Activated naive CD4-positive, alpha-beta T cell treated with anti-CD3 and anti-CD28 coated beads, Interleukin-2, amount 10 ng/mL, durations not matched to agents 7 days and 5 days (primary cell): ENCODE data around the gene ATAD1.
"Not testable (repeated sequence)": the region's sequence is repeated elsewhere in the genome, so short reads cannot be mapped to it uniquely, and the experiment has no call there.

Experiments used
- CTCF ChIA-PET: fragments of 350-600 bp; sonication (Branson Sonifier 250); formaldehyde crosslinking; loops from one replicate; lab custom pipeline; 2021; ENCODE audit warnings: antibody characterized with exemption; lab: Charles Lee
- DNase-seq: peaks from one replicate; pipeline ENCODE4 v3.0.0-alpha.2; 2020
- H3K27ac Mint-ChIP-seq: one replicate; pipeline ENCODE4 v1.8.0; 2021; ENCODE audit warnings: mild to moderate bottlenecking, moderate library complexity, mixed read lengths
- H3K27me3 Mint-ChIP-seq: one replicate; pipeline ENCODE4 v1.8.0; 2021; ENCODE audit warnings: mild to moderate bottlenecking, mixed read lengths
- H3K36me3 Mint-ChIP-seq: one replicate; pipeline ENCODE4 v1.8.0; 2021; ENCODE audit warnings: mixed read lengths
- H3K4me1 Mint-ChIP-seq: one replicate; pipeline ENCODE4 v1.8.0; 2021; ENCODE audit warnings: mixed read lengths
- H3K4me3 Mint-ChIP-seq: one replicate; pipeline ENCODE4 v1.8.0; 2021; ENCODE audit warnings: mild to moderate bottlenecking, moderate library complexity, mixed read lengths
- H3K9me3 Mint-ChIP-seq: one replicate; pipeline ENCODE4 v1.8.0; 2021; ENCODE audit warnings: mixed read lengths

The ATAD1 gene

DNA sequence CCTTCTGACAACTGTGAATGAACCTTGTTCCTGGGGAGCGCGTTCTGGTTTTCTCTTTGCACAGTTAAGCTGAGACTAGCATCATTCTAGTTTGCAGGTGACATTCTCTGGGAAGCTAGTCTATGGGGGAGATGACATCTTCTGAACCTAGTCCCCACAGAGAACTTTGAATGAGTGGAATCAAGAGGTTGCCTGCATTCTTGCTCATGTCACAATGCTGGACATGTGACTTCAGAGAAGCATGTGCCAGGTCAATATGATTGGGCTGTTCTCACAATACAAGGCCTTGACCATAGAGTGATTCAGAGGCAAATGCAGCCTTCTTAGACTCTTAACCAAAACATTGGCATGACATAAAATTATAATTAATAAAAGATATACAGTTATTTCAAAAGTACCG lies 23.2 kb upstream of the ATAD1 start:
- peaks cover 16% of the 10 kb centered on the region for H3K4me1 Mint-ChIP-seq
- no peaks in the 10 kb centered on the region for H3K9me3 Mint-ChIP-seq
- no peak overlapping the region for H3K27ac Mint-ChIP-seq
- no peak for DNase-seq
- peaks cover 4% of the 10 kb centered on the region for H3K27me3 Mint-ChIP-seq
- CTCF ChIA-PET = no interaction called here
- H3K36me3 Mint-ChIP-seq = no peaks in the 10 kb centered on the region
- H3K4me3 Mint-ChIP-seq = no peak overlapping the region

DNA sequence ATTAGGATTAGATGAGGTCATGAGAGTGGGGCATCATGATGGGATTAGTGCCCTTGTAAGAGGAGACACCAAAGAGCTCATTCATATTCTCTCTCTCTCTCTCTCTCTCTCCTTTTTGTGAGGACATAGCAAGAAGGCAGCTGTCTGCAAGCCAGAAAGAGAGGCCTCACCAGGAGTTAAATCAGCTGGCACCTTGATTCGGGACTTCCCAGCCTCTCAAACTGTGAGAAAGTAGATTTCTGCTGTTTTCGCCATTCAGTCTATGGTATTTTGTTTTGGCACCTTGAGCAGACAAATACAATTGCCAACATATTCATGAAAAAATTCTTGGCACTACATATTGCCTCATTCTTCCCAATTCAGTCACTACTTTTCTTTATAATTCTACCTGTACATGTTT lies 20.6 kb upstream of the ATAD1 start:
- CTCF ChIA-PET = interaction anchor here (1.3 kb wide), 1 partner anchor 12 kb away, joined by 6 read pairs; no protein-coding TSS in a partner anchor
- Mint-ChIP-seq H3K36me3 (no peaks in the 10 kb centered on the region), H3K4me3 (no peak overlapping the region)

DNA sequence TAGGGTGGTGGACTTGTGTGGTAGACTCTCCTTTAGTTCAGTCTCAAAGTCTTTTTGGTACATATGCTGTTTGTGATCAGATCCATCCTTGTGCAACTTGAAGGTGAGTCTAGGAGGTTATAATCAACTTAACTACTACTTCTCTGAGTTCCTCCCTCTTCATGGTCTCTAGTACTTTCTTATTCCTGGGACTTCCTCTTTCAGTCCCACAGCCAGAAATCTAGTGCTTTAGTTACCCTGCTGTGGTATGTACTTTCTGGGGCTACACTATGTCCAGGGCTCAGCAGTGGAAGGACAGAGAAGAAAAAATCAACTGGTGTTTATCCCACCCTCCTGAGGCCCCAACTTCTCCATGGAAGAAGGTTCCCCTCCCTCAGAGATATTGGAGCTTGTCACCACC lies 19.4 kb upstream of the ATAD1 start:
- no peak overlapping the region for H3K27ac Mint-ChIP-seq
- H3K4me3 Mint-ChIP-seq = no peak overlapping the region
- no peaks in the 10 kb centered on the region for H3K9me3 Mint-ChIP-seq
- H3K36me3 Mint-ChIP-seq = no peaks in the 10 kb centered on the region
- DNase-seq = no peak
- CTCF ChIA-PET = no interaction called here
- peaks cover 4% of the 10 kb centered on the region for H3K27me3 Mint-ChIP-seq
- peaks cover 4% of the 10 kb centered on the region for H3K4me1 Mint-ChIP-seq

More for the DNA sequence above, 20.6 kb upstream of the ATAD1 start:
- peaks cover 4% of the 10 kb centered on the region for H3K27me3 Mint-ChIP-seq
- no peak for DNase-seq
- peaks cover 13% of the 10 kb centered on the region for H3K4me1 Mint-ChIP-seq
- no peaks in the 10 kb centered on the region for H3K9me3 Mint-ChIP-seq
- H3K27ac Mint-ChIP-seq = no peak overlapping the region

DNA sequence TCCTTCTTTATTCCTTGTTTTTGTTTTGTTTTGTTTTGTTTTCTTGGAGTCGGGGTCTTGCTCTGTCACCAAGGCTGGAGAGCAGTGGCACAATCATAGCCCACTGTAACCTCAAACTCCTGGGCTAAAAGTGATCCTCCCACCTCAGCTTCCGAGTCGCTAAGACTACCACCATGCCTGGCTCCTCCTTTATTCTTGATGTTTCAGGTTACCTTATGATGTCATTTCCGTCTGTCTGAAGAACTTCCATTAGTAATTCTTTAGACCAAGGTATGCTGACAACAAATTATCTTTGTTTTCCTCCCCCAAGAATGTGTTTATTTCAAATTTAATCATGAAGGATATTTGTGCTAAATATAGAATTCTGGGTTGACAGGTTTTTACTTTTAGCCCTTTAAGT lies 18.1 kb upstream of the ATAD1 start:
- no peak overlapping the region for H3K27ac Mint-ChIP-seq
- H3K27me3 Mint-ChIP-seq = peaks cover 4% of the 10 kb centered on the region
- no peaks in the 10 kb centered on the region for H3K9me3 Mint-ChIP-seq
- H3K4me3 Mint-ChIP-seq = no peak overlapping the region
- H3K36me3 Mint-ChIP-seq = no peaks in the 10 kb centered on the region
- CTCF ChIA-PET = no interaction called here
- no peaks in the 10 kb centered on the region for H3K4me1 Mint-ChIP-seq
- DNase-seq = no peak

DNA sequence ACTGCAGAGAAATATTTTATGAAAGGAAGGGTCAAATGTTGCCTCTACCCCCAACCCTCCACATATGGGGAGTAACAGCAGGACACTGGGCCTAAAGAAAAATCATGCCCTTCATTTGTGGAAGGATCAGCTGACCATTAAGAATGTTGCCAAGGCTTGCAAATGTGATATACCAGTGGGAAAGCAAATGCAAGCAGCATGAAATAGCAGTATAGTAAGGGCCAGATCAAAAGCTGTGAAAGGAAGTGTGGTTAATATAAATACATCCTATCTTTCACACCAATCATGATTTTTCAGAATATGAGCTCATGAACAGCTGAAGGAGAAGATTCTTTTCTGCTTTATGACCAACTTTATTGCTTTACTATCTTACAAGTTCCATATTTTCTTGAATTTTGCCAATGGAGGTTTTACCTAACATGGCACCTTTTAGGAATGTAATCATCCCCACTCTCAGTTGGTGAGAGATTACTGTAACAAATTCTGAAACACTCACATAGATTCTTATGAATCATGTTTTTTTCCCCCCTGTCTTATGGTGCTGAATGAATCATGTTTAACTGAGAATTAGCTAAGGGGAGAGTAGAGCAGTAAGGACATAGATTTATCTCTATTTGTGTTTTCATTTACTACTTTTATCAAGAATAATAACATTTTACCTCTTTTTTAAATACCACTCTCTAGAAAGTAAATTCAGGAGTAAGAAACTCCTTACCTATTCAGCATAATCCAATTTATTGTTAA lies 12.1 kb upstream of the ATAD1 start:
- no peaks in the 10 kb centered on the region for H3K9me3 Mint-ChIP-seq
- CTCF ChIA-PET = interaction anchor here (0.6 to 0.9 kb wide), 2 partner anchors 16 to 173 kb away, joined by 3 read pairs; no protein-coding TSS in a partner anchor
- H3K27me3 Mint-ChIP-seq = no peaks in the 10 kb centered on the region

DNA sequence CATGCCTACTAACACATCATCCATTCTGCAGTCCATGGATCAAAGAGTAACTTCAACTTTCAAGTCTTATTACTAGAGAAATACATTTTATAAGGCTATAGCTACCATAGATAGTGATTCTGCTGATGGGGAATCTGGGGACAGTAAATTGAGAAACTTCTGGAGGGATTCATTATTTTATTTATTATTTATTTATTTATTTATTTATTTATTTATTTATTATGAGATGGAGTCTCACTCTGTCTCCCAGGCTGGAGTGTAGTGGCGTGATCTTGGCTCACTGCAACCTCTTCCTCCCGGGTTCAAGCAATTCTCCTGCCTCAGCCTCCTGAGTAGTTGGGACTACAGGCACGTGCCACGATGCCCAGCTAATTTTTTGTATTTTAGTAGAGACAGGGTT lies 11.0 kb upstream of the ATAD1 start:
- H3K4me1 Mint-ChIP-seq, H3K4me3 Mint-ChIP-seq, H3K27me3 Mint-ChIP-seq, H3K36me3 Mint-ChIP-seq, DNase-seq, H3K9me3 Mint-ChIP-seq, H3K27ac Mint-ChIP-seq: not testable (repeated sequence)
- CTCF ChIA-PET = interaction anchor here (2.1 kb wide), 1 partner anchor 10 kb away, joined by 9 read pairs; the partner anchor contains the start of gene ATAD1

More for the DNA sequence above, 12.1 kb upstream of the ATAD1 start:
- H3K36me3 Mint-ChIP-seq = no peaks in the 10 kb centered on the region
- peaks cover 8% of the 10 kb centered on the region for H3K4me1 Mint-ChIP-seq
- H3K27ac Mint-ChIP-seq = no peak overlapping the region
- no peak for DNase-seq
- no peak overlapping the region for H3K4me3 Mint-ChIP-seq

DNA sequence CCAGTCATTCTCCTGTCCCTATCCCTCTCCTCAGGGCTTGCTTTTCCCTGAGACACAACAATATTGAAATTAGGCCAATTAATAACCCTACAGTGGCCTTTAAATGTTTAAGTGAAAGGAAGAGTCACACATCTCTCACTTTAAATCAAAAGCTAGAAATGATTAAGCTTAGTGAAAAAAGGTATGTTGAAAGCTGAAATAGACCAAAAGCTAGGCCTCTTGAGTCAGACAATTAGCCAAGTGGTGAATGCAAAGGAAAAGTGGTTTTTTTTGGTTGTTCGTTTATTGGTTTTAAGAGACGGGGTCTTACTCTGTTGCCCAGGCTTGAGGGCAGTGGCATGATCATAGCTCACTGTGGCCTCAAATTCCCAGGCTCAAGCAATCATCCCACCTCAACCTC lies 9.7 kb upstream of the ATAD1 start:
- Mint-ChIP-seq H3K36me3 (no peaks in the 10 kb centered on the region), H3K4me1 (peaks cover 8% of the 10 kb centered on the region), H3K9me3 (no peaks in the 10 kb centered on the region), H3K27ac (no peak overlapping the region), H3K27me3 (no peaks in the 10 kb centered on the region), H3K4me3 (no peak overlapping the region)
- no peak for DNase-seq
- CTCF ChIA-PET = interaction anchor here (2.1 kb wide), 1 partner anchor 9 kb away, joined by 9 read pairs; the partner anchor contains the start of gene ATAD1

DNA sequence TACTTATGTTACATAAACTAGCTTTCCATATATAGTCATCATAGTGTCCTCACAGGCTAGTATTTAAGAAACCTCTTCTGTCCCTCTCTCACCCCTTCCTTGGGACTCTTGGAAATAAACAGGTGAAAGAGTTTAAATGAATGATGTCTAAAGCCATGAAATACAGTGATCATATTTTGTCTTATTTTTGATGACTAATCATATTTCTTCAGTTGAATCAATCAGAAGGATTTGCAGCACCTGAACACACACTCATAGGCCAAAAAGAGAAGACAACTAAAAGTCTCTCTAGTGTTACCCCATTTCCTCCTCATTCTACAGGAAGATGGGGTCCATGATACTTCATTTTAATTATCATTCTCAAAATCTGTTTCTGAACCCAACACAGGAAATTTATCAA lies 8.6 kb upstream of the ATAD1 start:
- Mint-ChIP-seq H3K27me3 (no peaks in the 10 kb centered on the region), H3K4me3 (no peak overlapping the region), H3K4me1 (peaks cover 8% of the 10 kb centered on the region), H3K27ac (no peak overlapping the region), H3K36me3 (no peaks in the 10 kb centered on the region), H3K9me3 (no peaks in the 10 kb centered on the region)
- DNase-seq = no peak
- CTCF ChIA-PET = no interaction called here

DNA sequence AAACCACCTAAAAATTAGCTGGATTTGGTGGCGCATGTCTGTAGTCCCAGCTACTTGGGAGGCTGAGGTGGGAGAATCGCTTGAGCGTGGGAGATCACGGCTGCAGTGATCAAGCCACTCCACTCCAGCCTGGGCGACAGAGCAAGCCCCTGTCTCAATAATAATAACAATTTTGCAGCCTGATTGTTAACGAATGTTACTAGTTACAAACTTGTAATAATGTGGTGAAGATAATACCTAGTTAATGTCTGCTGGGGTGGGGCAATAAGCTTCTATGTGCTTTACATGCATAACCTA lies 1.2 kb upstream of the ATAD1 start:
- CTCF ChIA-PET = interaction anchor here (1.2 to 2.7 kb wide), 3 partner anchors 9 to 734 kb away, joined by 3 to 9 read pairs (median 4); no protein-coding TSS in a partner anchor
- Mint-ChIP-seq H3K27me3 (peaks cover 6% of the 10 kb centered on the region), H3K4me1 (peaks cover 35% of the 10 kb centered on the region), H3K9me3 (no peaks in the 10 kb centered on the region), H3K36me3 (peaks cover 8% of the 10 kb centered on the region), H3K4me3 (peak overlapping the region; percentile 86), H3K27ac (peak overlapping the region; percentile 63)
- DNase-seq = no peak

DNA sequence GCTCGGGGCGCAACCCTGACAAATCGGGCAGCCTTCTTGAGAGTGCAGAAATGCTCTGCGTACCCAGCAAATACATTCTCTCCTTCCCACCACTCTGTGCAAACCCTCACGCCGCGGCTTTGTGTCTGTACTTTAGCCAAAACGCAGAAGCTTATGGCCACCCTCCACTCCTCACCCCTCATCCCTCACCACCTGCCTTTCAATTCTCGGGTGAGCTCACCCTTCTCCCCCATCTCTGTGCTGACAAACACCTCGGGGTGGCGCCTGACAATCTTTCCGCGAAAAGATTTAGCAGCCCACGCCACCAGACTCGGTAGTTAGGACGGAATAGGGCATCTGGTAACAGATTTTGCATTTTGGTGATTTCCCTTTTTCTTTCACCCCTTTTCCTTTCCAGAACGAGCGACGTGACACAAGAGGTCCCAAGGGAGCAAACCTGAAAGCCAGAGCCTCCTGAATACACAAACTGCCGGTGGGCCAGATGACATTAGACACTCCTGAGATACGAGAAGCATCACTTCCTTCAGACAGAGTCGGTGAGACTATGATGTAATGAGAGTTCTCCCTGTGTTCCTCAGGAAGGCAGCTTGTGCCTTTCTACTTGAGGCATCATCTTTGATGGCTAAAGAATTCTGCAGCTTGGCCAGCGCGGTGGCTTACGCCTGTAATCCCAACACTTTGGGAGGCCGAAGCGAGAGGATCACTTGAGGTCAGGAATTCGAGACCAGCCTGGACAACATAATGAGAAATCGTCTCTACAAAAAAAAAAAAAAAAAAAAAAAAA lies 671 bp upstream of the ATAD1 start:
- Mint-ChIP-seq H3K27me3 (peaks cover 6% of the 10 kb centered on the region), H3K27ac (peak overlapping the region; percentile 95), H3K9me3 (no peaks in the 10 kb centered on the region), H3K4me1 (peaks cover 36% of the 10 kb centered on the region), H3K4me3 (peak overlapping the region; percentile 86), H3K36me3 (peaks cover 10% of the 10 kb centered on the region)
- CTCF ChIA-PET = interaction anchor here (0.6 to 2.7 kb wide), 6 partner anchors 10 to 735 kb away, joined by 3 to 9 read pairs (median 4); no protein-coding TSS in a partner anchor
- peak; percentile 71 for DNase-seq

DNA sequence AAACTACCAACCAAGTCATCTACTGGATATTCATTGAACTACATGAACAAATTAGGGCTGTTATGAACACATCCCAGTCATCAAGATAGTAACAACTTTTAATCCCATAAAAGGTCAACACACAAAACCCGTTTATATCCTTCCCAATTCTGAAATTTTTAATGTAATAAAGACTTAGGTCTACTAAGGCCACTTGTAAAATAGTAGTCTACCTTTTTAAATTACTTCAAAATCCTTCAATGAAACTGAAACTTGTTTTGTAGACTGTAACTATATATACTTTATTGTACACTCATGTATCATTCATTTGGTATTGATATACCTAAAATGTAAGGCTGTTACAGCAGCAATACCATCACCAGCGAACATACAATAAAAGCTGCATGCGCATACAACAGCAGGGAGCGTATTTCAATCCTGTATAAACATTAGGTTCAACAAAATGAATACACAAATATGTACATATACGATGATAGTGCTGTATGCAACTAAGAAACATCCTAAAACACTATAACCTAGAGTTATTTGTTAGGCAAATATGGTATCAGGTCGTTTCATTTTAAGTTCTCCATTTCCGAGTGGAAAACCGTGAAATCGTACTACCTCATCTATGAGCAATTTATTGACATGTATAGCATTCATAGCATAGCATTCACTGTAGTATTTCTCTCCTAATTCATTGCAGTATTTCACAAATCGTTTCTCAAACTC lies 973 bp downstream of the ATAD1 start:
- Mint-ChIP-seq H3K36me3 (peaks cover 15% of the 10 kb centered on the region), H3K27ac (peak overlapping the region; percentile 95), H3K4me3 (peak overlapping the region; percentile 86), H3K4me1 (peaks cover 36% of the 10 kb centered on the region), H3K9me3 (no peaks in the 10 kb centered on the region), H3K27me3 (peaks cover 6% of the 10 kb centered on the region)
- no peak for DNase-seq
- CTCF ChIA-PET = interaction anchor here (2.7 kb wide), 1 partner anchor 11 kb away, joined by 9 read pairs; no protein-coding TSS in a partner anchor

DNA sequence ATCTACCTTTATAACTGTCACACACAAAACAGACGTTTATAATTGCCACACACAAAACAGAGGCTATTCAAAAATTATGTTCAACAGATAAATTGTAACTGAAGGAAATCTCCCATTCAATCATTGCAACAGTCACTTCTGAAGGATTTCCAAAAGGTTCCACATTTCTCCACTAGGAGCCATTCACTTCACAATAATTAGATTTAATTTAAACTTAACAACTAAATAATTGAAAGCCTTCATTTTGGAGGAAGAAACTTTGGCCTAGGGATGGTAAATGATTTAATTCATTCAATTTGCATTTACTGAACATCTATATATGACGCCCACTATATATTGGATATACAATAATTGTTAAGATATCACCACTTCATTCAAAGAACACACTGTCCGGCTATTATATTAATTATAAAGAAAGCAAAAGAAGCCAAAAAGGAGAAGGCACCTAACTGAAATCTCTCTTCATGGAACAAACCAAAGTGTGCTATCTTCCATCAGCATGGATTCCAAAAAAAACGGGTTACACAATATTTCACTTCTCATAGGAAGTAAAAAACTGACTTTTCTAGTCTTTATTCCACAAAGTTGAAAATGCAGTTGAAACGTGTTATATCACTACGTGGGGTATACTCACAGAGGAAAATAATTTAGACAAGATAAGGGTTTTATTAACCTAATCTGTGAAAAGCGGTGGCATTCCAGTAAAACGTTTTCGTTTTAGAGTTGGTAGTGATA lies 1.7 kb downstream of the ATAD1 start:
- Mint-ChIP-seq H3K36me3 (peaks cover 22% of the 10 kb centered on the region), H3K9me3 (no peaks in the 10 kb centered on the region), H3K27me3 (peaks cover 6% of the 10 kb centered on the region), H3K4me3 (peak overlapping the region; percentile 86), H3K27ac (peak overlapping the region; percentile 95), H3K4me1 (peaks cover 36% of the 10 kb centered on the region)
- DNase-seq = no peak
- CTCF ChIA-PET = interaction anchor here (1.1 to 1.4 kb wide), 2 partner anchors 12 to 29 kb away, joined by 3 to 4 read pairs; no protein-coding TSS in a partner anchor

DNA sequence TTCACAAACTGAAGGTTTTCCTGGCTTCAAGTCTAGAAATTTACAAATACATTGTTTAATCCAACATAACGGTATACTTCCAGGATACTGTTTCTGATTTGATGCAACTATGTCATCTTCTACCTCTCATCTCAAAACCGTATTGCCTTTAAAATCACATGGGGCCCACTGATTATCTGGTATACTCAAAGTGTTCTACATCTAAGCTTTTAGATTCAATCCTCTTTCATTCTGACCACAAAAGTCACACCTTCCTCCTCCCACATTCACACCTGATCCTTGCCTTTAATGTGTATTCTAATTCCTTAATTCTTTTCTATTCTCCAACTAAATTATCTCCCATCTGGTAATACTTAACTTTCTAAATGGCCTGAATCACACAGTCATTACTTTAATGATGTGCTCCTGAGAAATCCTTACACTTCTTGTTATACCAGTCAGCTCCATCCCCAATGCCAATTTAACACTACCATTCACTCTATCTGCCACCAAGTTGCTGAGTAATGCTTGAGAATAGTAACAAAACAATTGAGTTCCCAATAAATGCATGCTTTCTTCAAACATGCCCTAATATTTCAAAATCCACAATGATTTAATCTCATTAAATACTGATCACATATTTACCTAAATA lies 13.0 kb downstream of the ATAD1 start:
- Mint-ChIP-seq H3K4me3 (no peak overlapping the region), H3K9me3 (peaks cover 34% of the 10 kb centered on the region), H3K27ac (no peak overlapping the region), H3K36me3 (peaks cover 70% of the 10 kb centered on the region), H3K4me1 (peaks cover 7% of the 10 kb centered on the region), H3K27me3 (no peaks in the 10 kb centered on the region)
- CTCF ChIA-PET = no interaction called here
- no peak for DNase-seq
